HG03039 (cell line): ENCODE results near the gene SST.

ENCODE experiments used
- ATAC-seq: cut with Tn5 transposase; IDR thresholded peaks from one replicate; pipeline ENCODE4 v1.9.1; 2021; ENCODE audit warnings: mild to moderate bottlenecking, moderate library complexity; ENCODE audit not compliant: unreplicated experiment

SST gene

DNA sequence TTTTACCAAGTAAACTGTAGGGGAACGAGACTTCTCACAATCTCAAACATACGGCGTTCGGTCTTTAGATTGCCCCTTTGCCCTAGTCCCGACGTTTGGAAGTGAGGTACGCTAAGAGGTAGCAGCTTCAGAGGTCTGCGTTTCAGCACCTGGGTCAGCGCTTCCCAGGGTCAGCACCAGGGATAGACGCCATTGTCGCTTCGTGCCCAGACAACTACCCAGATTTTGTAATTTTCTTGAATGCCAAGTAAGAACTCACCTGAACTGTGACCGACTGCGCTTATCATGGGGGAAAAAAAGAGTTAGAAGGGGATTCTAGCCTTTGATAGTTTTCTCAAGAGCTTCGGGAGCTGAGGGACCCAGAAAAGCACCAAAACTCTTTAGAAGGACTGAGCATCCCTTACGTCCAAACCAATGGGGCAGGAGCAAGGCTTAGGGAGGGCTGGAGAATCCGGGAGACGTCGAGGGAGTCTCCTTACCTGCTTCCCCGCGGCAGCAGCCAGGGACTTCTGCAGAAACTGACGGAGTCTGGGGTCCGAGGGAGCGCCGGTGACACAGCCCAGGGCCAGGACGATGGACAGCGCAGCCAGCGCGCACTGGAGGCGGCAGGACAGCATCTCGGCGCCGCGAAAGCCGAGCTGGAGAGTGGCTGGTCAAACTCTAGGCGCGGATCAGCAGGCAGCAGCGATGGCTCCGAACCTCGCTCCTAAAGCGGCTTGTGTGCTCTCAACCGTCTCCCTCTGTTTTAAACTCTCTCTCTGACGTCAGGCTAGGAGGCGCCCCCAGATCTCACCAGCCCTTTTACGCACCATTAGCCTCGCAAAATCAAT lies at the start of gene SST:
SST (minus strand) TSS at position 720 of the 830 bp plus-strand sequence; CDS start at position 617, 103 bp downstream.
- ATAC-seq: no peak

DNA sequence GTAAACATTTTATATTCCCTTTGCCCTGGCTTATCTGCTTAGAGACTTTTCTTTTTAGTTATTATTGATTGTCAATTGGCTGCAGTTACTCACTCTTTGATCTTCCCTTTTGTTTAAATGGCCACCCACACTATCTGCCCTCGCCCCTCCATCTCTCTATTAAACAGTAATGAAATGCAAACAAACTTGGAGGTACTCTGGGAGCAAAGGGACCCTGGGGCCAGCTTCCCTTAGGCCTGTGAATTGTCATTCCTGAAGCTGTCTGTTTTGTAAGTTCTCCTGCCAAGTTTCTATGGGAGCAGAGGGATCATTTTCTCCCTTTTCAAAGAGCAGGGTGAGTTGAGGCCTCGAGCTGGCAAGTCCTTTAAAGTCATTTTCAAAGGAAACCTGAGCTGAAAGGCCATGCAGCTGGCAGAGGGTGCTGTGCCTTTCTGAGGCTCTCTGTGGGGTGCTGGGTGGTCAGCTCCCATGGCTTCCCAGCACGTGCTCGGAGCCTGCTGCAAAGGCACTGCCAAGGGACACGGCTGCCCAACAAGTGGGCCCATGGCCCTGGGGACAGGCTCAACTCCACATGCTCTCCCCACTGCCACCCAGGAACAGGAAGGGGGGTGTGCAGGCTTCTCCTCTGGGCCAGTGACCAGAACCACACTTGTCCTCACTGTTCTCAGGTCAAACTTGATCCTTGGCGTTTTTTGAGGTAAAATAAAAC lies 49.6 kb upstream of the SST start:
- ATAC-seq: no peak

DNA sequence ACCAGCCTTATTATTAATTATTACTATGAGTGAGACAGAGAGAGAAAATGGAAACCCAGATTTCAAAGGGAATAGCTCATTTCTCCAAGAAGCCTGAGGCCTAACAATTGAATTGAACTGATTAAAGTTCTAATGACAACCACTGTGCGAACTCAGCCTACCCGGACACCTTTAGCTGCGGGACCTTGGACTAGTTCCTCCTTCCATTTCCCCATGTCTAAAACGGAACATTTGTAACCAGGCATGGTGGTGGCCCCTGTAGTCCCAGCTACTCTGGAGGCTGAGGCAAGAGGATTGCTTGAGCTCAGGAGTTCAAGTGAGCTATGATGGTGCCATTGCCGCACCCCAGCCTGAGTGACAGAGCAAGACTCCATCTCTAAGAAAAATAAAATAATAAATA lies 48.6 kb upstream of the SST start:
- ATAC-seq: no peak

DNA sequence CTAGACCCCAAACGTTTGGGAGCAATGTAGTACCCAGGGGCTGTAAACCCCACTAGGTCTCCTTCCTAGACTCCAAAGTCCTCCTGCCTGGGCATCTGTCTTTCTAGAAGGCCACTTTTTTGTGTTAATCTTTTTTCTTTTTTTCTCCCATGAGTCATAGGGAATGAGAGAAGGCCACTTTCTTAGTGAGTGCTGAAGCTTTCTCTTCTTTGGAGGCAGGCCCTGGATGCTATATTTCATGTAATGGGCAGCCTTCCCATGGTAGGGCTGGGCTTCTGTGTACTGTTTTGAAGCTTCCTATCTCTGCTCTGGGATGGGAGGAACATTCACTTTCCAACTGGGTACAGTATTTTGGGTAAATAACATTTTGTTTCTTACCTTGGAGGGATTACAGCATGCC lies 47.4 kb upstream of the SST start:
- ATAC-seq: no peak

DNA sequence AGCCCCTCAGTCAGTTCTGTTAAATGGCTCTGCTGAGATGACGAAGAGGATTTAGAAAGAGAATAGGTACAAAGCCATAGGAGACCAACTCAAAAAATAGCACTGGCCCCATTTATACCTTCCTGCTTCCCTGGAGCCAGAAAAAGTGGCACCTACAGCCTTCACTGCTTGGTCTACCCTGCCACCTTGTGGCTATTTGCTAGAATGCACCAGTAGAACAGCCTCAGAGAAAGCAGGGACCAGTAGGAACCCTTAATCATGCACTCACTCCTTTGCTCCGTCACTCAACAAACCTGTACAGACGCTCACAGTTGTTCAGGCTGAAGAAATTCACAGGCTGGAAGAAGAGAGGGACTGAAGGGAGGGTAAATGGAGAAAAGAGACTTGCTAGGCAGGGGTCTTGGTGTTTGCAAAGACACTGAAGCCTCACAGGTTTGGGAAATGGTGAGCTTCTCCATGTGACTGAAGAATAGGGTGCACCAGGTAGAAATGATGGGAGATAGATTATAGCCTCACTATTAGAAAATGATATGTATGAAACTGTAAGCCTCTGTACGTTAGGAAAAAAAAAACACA lies 44.3 kb upstream of the SST start:
- peak; percentile 76 for ATAC-seq

DNA sequence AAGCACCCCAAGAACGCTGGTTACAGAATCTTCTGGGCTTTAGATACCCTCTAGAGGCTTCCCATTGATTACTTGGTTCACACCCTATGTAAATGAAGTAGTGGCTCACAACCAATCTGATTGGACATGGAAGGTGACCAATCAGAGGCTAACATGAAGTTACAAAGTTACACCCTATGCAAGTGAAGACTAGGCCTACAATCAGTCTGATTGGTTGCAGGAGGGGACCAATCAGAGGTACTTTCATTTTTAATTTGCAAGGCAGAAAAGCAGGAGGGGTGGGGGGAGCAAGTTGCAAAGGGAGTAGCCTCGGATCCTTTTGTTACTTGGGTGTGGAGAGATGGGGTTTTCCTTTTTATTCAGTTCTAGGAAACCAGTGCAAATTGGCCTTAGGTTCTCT lies 43.3 kb upstream of the SST start:
- ATAC-seq: no peak

DNA sequence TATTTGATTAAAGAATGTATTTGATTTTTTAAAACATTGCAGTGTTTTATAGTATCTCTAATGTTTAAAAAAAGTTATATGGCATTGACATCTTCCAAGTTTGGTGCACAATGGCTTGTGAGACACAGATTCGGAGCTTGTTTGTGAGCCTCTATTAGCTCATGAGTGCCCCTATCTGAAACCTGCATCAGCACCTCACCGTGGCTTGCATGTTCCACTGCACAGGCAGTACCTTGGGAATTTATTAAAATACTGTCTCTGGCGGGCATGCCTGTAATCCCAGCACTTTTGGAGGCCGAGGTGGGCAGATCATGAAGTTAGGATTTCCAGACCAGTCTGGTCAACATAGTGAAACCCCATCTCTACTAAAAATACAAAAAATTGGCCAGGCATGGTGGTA lies 39.0 kb upstream of the SST start:
- ATAC-seq: no peak

DNA sequence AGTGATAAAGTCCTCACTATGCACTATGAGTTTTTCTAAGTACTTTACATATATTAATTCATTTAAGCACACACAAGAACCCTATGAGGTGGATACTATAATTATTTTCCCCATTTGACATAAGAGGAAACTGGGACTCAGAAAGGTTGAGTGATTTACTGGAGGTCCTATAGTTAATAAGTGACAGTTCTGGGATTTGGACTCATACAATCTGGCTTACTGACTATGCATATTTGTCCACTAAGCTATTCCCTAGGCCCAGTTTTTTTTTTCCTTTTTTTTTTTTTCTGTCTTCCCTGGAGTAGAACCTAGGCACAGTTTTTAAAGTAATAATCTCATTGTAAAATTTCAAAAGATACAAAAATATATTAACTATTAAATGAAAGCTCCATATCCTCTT lies 38.5 kb upstream of the SST start:
- ATAC-seq: no peak

DNA sequence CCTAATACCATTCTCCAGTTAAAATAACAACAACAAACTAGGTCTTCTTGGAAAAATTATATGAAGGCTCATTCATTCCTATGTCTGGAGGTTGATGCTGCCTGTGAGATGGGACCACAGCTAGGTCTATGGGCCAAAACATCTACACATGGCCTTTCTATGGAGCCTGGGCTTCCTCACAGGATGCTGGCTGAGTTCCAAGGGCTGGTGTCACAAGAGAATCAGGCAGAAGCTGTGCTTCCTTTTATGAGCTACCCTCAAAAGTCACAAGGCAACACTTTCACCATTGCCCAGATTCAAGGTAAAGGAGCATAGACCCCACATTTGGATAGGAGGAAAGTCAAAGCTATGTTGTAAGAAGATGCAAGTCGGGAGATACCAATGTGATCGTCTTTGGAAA lies 36.8 kb upstream of the SST start:
- no peak for ATAC-seq

DNA sequence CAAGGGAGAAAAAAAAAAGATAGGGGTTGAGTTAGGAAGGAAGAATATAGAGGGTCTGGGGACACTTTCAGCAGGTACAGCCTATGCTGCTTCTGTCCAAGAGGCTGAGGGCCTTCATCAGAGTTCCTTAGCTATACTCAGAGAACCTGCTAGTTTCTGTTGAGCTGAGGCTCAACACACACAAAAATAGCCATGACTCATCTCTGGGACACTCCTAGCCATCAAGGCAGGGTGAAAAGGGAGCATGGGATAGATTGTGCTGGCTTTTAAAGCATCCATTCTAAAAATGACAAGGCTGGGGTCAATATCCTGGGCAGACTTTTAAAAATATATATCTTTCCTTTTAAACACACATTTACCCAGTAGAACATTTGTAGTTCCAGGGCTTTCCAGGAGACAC lies 35.0 kb upstream of the SST start:
- no peak for ATAC-seq

DNA sequence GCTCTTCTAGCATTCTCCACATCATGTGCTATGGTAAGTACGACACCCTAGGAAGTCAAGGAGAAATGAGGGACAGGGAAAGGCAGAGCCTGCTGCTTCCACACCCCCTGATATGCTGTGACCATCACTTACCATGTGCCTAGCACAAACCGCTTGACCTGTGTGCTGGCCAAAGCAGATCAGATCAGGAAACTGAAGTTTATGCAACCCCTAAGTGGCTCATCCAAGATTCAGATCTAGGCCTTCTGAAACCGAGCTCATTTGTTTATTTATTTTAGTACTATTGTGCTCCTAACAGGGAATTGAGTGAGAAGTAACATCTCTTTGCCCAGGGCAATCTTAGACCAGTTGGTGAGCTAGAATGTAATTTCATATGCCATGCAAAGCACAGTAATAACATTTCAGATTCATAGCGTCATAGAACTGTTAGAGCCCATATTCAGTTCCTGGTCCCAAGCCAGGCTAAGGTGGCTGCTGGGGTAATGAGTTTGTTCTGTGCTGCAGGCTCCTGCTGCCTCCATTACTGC lies 32.4 kb upstream of the SST start, which contains the start of gene RTP2:
RTP2 (minus strand) TSS at position 51 of the 527 bp plus-strand sequence. CDS start 429 bp downstream, outside the sequence.
- ATAC-seq: no peak

DNA sequence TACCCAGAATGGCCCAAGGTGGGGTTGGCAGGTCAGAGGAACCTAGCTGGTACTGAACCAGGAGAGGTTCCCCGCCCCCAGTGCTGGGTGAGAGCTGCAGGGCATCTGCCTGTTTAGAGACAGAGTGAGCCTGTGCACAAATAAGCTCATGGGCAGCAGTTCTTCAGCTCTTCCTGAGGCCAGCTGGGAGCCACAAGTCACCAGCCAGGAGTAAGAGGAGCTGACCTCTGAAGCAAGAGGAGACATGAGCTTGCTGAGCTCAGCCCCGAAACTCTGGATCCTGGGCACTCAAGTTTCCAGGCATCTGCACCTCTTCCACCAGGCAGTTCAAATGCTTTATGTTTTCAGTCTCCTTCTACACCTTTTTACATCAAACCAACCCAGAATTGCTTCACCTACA lies 30.1 kb upstream of the SST start:
- no peak for ATAC-seq

DNA sequence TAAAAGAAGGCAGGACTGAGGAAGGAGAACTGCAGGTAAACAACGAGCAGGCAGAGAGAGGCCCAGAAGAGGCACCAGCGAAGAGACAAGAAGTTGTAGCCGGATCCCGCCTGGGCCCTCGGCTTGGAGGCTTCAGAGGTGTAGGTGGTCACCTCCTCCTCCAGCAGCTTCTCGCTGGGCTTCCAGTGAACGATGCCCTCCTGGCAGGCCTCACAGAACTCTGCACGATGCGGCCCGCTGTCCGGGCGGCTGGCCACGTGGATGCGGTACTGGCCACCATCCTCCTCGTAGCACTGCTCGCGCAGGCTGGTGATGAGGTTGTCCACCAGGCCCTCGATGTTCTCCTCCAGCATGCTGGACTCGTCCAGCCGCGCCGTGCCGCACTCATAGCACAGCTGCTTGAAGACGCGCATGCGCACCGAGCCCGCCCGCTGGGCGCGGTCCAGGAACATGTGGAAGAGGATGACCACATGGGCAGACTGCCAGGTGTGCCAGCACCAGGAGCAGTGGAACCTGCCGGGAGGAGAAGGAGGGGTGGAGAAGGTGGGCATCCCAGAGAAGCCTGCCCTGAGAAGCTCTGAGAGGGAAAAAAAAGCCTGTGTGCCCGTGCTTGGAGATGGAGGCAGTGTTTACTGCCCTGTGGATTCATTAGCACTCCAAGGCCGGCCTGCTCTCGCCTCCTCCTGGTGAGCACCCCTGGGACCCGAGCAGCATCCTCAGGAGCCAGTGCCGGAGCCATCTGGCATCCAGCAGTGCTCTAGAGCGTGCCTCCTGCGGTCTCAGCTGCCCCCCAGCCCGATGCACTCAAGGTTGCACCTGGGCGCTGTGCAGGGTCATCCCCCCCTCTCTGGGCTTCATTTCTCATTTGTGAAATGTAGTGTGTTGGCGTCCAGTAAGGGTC lies 28.6 kb upstream of the SST start:
- no peak for ATAC-seq

DNA sequence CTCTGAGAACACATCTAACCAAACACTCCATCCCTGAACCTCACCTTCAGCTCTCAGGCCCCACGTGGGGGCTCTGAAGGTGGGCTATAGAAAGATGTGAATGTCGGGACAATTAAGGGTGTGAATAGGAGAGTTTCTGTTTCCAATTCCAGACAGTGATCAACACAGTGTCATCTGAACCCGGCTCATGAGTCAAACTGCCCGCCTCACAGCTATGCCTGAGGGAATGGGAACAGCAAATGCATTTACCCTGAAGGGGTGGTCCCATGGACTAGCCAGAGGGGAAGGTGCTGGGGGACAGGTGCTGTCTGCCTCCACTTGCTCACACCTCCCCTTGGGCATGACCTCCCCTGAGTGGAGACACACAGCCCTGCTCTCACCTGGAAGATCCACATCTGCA lies 25.8 kb upstream of the SST start:
- ATAC-seq: no peak

DNA sequence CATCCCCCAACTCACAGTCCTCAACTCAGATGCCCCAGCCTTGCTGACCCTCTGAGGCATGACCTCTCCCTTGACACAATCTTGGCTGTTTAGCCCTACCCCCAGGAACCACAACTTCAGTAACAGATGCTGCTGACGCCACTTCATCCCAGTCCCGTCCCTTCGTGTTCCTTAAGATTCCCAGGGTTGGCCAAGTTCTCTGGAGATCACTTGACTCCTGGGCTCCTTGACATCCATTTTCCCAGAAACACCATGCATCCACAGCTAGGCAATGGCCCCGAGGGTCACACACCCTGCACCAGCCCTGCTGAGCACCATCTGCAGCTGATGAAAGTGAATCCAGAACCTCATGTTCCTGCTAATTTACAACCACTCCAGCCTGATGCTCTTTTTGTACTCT lies 25.3 kb upstream of the SST start:
- ATAC-seq: no peak

DNA sequence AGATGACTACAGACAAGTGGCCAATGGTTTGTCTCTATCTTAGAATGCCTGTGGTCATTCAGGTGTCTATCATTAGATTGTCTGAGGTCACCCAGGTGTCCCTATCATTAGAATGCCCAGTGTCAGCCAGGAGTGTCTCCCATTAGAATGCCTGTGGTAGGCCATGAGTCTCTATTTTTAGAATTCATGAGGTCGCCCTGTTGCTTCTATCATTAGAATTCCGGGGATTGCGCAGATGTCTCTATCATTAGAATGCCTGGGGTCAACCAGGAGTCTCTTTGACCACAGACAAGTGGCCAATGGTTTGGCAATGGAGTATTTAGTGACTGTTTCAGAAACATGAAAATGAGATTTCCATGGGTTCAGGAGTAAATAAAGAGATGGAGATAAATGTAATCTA lies 24.6 kb upstream of the SST start:
- ATAC-seq: no peak

DNA sequence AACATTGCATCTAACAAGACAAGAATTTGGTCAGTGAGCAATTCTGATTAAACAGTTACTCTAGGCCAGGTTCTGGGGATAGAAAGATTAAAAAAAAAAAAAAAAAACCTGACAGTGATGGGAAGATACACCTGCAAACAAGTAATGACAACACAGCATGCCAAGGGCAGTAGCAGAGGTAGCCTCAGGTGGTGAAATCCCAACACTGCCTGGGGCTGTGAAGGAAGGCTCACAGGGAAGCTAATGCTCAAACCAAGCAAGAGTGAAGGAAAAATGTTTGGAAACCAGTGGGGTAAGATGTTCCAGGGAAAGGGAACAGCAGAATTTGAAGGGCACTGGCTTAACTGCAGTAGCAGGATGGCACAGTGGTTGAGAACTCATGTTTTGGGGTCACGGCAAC lies 23.2 kb upstream of the SST start:
- no peak for ATAC-seq

DNA sequence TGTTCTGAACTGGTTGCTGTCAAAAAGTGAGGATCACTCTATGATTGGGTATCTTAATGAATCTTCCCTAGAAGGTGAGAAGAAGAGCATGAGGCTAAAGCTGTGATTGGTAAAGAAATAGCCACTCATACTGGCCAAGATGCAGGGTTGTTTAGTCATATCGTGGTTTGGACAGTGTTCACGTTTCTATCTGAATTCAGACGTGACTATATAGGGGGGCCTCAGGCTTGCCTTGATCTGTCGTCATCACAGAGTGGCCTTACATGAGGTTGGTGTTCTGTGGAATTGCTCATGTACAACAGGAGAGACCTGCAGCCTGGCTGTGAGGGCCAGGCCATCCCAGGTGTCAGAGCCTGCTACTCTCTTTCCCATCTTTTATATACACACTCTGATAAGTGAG lies 19.8 kb upstream of the SST start:
- no peak for ATAC-seq

DNA sequence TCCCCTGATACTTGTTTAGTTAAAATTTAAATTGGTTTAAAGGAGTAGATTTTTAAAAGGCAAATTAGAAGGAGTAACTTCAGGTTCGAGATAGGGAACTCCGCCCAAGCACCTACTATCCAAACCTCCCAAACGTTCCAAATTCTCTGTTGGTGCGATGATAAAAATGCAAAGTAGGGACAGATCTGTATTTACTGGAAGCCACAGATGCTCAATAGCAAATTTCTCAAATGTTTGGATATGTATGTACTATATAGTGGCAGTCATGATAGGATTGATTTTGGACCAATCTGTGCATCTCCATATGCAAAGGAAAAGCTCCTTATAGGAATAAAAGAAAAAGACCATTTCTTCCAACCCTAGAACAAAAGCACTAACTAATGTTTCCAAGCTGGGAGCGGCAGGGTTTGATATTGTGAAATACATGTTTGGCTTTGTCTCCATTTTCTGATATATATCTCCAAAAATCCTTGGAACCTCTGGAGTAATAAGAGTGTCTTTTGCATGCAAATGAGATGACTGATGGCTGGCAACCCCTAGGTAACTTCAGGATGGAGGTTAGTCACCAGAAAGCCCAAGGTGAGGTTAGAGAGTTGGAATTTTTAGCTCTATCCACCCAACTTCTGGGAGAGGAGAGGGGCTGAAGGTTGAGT lies 16.6 kb upstream of the SST start:
- no peak for ATAC-seq

DNA sequence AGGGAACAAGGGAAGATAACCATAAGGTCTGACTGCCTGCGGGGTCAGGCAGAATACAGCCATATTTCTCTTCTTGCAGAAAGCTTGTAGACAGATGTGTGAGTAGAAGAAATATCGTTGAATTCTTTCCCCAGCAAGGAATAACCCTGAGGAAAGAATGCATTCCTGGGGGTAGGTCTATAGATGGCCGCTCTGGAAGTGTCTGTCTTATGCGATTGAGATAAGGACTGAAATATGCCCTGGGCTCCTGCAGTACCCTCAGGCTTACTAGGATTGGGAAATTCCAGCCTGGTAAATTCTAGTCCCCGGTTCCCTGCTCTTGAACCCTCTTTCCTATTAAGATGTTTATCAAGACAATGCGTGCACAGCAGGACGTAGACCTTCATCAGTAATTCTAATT lies 15.8 kb upstream of the SST start:
- no peak for ATAC-seq
